ENCODE measurements around the gene PAGE1. TPM values are rescaled to one million over a fixed set of nuclear protein-coding genes. Genes with fewer than 3 reads are reported as not detected.

The PAGE1 gene
- total RNA-seq, 1 experiment from 2014 or later = 1.7 TPM

DNA sequence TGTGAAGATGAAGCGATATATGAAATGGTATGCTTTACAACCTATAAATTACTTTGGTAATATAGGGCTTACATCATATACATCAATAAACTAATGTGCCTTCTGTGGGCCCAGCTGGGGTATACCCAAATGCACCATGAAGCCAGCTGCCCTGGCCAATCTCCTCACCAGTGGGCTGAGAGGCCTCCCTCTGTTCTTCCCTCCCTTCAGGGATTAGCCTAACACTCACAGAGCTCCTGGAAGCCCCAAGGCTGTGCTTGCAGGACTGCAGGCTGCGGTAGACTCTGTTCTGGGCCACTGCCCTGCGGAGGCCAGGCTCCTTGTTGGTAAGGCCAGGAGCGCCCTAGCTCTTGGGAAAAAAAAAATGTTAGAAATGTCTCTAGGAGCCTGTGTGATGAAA lies 33.9 kb downstream of the PAGE1 start:
- Histone ChIP-seq H3K9ac (ENCODE audit: low read length) (no peak overlapping the region), H3K9me2 (replicated peaks; ENCODE audit: low read length) (no peaks in the 10 kb centered on the region), H3K4me1 (ENCODE audit: insufficient read depth, low read length) (no peaks in the 10 kb centered on the region), H3F3A (ENCODE audit: low read length, unreplicated experiment) (no peaks in the 10 kb centered on the region), H4K20me1 (ENCODE audit: low read length) (no peaks in the 10 kb centered on the region), H2AFZ (ENCODE audit: low read length) (no peak overlapping the region), H3K27me3 (ENCODE audit: low read length) (peaks cover 18% of the 10 kb centered on the region; the same call in 1 of the 2 replicates), H3K36me3 (ENCODE audit: low read depth, low read length) (no peaks in the 10 kb centered on the region), H3K9me3 (ENCODE audit: low read length) (no peaks in the 10 kb centered on the region), H3K27ac (ENCODE audit: low read length) (no peak overlapping the region), H3K4me3 (ENCODE audit: low read length) (no peak overlapping the region), H3K79me2 (ENCODE audit: low read length) (no peaks in the 10 kb centered on the region), H3K4me2 (ENCODE audit: low read length) (no peak overlapping the region)
- intact Hi-C loops (cut with micrococcal nuclease) = no loop called here
- BruUV-seq (replicated peaks) = no TSS peak
- POLR2A ChIA-PET (ENCODE audit: unreplicated experiment) = no interaction called here
- ATAC-seq = no peak
- TF ChIP-seq EZH2phosphoT487 (IDR thresholded peaks at IDR 0.05; ENCODE audit: borderline replicate concordance, low read length) (no peak), EZH2 (IDR thresholded peaks at IDR 0.05; ENCODE audit: low read length, unreplicated experiment) (no peak)
- TF ChIP-seq, protein P1, sequence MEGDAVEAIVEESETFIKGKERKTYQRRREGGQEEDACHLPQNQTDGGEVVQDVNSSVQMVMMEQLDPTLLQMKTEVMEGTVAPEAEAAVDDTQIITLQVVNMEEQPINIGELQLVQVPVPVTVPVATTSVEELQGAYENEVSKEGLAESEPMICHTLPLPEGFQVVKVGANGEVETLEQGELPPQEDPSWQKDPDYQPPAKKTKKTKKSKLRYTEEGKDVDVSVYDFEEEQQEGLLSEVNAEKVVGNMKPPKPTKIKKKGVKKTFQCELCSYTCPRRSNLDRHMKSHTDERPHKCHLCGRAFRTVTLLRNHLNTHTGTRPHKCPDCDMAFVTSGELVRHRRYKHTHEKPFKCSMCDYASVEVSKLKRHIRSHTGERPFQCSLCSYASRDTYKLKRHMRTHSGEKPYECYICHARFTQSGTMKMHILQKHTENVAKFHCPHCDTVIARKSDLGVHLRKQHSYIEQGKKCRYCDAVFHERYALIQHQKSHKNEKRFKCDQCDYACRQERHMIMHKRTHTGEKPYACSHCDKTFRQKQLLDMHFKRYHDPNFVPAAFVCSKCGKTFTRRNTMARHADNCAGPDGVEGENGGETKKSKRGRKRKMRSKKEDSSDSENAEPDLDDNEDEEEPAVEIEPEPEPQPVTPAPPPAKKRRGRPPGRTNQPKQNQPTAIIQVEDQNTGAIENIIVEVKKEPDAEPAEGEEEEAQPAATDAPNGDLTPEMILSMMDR (conservative IDR thresholded peaks at IDR 0.05; ENCODE audit: low read depth, low read length) = no peak
- CTCF ChIA-PET = no interaction called here
- DNase-seq = no peak

DNA sequence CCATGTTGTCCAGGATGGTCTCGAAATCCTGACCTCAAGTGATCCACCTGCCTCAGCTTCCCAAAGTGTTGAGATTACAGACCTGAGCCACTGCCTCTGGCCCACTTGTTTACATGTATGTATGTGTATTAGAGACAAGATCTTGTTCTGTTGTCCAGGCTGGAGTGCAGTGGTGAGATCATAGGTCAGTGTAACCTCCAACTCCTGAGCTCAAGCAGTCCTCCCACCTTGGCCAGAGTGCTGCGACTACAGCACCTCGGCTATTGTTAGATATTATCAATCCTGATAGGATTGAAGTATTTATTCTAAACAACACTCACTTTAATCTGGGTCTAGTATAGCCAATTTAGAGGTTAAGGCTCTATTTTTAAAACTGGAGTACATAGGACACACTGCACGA lies 36.0 kb downstream of the PAGE1 start:
- no peaks in the 10 kb centered on the region for H4K20me1 ChIP-seq (ENCODE audit: low read length)
- no peaks in the 10 kb centered on the region for H3K36me3 ChIP-seq (ENCODE audit: low read depth, low read length)
- no peaks in the 10 kb centered on the region for H3F3A ChIP-seq (ENCODE audit: low read length, unreplicated experiment)
- no peak overlapping the region for H3K4me3 ChIP-seq (ENCODE audit: low read length)
- no peaks in the 10 kb centered on the region for H3K9me3 ChIP-seq (ENCODE audit: low read length)
- POLR2A ChIA-PET (ENCODE audit: unreplicated experiment) = no interaction called here
- no peaks in the 10 kb centered on the region for H3K9me2 ChIP-seq (replicated peaks; ENCODE audit: low read length)
- CTCF ChIA-PET = no interaction called here
- intact Hi-C loops (cut with micrococcal nuclease) = no loop called here
- no peaks in the 10 kb centered on the region for H3K79me2 ChIP-seq (ENCODE audit: low read length)
- H3K4me2 ChIP-seq (ENCODE audit: low read length) = no peak overlapping the region
- ATAC-seq (no peak), DNase-seq (no peak)
- BruUV-seq (replicated peaks) = no TSS peak
- no peak overlapping the region for H2AFZ ChIP-seq (ENCODE audit: low read length)
- TF ChIP-seq EZH2 (IDR thresholded peaks at IDR 0.05; ENCODE audit: low read length, unreplicated experiment) = no peak
- TF ChIP-seq, protein P1 (conservative IDR thresholded peaks at IDR 0.05; ENCODE audit: low read depth, low read length) = no peak
- TF ChIP-seq EZH2phosphoT487 (IDR thresholded peaks at IDR 0.05; ENCODE audit: borderline replicate concordance, low read length) = no peak
- no peak overlapping the region for H3K9ac ChIP-seq (ENCODE audit: low read length)
- no peak overlapping the region for H3K27ac ChIP-seq (ENCODE audit: low read length)
- no peaks in the 10 kb centered on the region for H3K4me1 ChIP-seq (ENCODE audit: insufficient read depth, low read length)
- peaks cover 28% of the 10 kb centered on the region for H3K27me3 ChIP-seq (ENCODE audit: low read length)

DNA sequence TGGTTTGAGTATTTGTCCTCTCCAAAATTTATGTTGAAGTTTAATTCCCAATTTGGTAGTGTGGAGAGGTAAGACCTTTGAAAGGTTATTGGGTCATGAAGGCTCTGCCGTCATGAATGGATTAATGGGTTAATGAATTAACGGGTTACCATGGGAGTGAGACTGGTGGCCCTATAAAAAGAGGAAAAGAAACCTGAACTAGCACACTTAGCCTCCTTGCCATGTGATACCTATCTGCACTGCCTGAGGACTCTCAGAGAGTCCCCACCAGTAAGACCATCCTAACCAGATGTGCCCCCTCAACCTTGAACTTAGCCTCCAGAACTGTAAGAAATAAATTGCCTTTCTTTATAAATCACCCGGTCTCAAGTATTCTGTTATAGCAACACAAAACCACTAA lies 39.3 kb downstream of the PAGE1 start:
- no peak overlapping the region for H3K27ac ChIP-seq (ENCODE audit: low read length)
- ATAC-seq (no peak), DNase-seq (no peak)
- no TSS peak for BruUV-seq (replicated peaks)
- POLR2A ChIA-PET (ENCODE audit: unreplicated experiment) = no interaction called here
- H3K9ac ChIP-seq (ENCODE audit: low read length) = no peak overlapping the region
- no peaks in the 10 kb centered on the region for H3K9me2 ChIP-seq (replicated peaks; ENCODE audit: low read length)
- intact Hi-C loops (cut with micrococcal nuclease) = no loop called here
- H3K4me1 ChIP-seq (ENCODE audit: insufficient read depth, low read length) = no peaks in the 10 kb centered on the region
- no peak overlapping the region for H2AFZ ChIP-seq (ENCODE audit: low read length)
- H3K36me3 ChIP-seq (ENCODE audit: low read depth, low read length) = no peaks in the 10 kb centered on the region
- no peak for TF ChIP-seq EZH2phosphoT487 (IDR thresholded peaks at IDR 0.05; ENCODE audit: borderline replicate concordance, low read length)
- TF ChIP-seq, protein P1 (conservative IDR thresholded peaks at IDR 0.05; ENCODE audit: low read depth, low read length) = no peak
- TF ChIP-seq EZH2 (IDR thresholded peaks at IDR 0.05; ENCODE audit: low read length, unreplicated experiment) = no peak
- peaks cover 32% of the 10 kb centered on the region for H3K27me3 ChIP-seq (ENCODE audit: low read length)
- no peak overlapping the region for H3K4me3 ChIP-seq (ENCODE audit: low read length)
- no peaks in the 10 kb centered on the region for H3F3A ChIP-seq (ENCODE audit: low read length, unreplicated experiment)
- H3K9me3 ChIP-seq (ENCODE audit: low read length) = no peaks in the 10 kb centered on the region
- H4K20me1 ChIP-seq (ENCODE audit: low read length) = no peaks in the 10 kb centered on the region
- no peaks in the 10 kb centered on the region for H3K79me2 ChIP-seq (ENCODE audit: low read length)
- CTCF ChIA-PET = no interaction called here
- H3K4me2 ChIP-seq (ENCODE audit: low read length) = no peak overlapping the region
